ENCODE results near the gene GHRL. TPM values are rescaled to one million over a fixed set of nuclear protein-coding genes. Genes with fewer than 3 reads are reported as not detected.

GHRL gene
- total RNA-seq, 1 donor from 2014 or later = 0.35 TPM

DNA sequence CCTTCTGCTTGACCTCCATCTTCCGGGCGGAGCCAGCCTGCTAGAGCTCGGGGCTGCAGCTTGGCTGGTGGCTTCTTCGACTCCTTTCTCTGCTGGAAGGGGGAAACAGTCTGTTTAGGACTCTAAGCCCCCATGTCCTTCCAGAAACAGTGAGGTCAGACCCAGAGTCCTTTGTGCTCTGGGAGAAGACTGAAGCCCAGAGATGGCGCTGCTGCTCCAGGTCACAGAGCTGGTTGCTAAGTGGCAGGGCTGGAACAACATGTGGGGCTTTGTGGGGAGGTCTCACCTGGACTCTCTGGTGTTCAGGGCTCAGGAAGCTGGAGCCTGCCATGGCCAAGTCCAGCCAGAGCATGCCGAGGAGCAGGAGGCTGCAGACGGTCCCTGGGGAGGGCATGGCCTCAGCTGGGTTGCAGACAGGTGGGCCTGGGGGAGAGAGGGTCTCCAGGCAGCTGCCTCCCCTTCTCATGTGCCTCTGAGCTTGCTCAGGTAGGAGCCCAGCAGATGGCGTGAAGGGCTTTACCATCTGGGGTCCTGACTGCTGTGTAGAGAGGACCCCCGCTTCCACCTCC is 2.9 kb downstream of the GHRL start:
- DNase-seq (ENCODE audit: low read depth, low spot score) = no peak
- no peaks in the 10 kb centered on the region for H3K27me3 Mint-ChIP-seq (ENCODE audit: low read depth)
- no peaks in the 10 kb centered on the region for H3K36me3 Mint-ChIP-seq (ENCODE audit: low read depth)
- H3K9me3 Mint-ChIP-seq = no peaks in the 10 kb centered on the region
- H3K27ac Mint-ChIP-seq (ENCODE audit: unreplicated experiment) = peak overlapping the region; percentile 81
- no peak overlapping the region for H3K4me3 Mint-ChIP-seq
- no peaks in the 10 kb centered on the region for H3K4me1 Mint-ChIP-seq
- TF ChIP-seq, protein P1, sequence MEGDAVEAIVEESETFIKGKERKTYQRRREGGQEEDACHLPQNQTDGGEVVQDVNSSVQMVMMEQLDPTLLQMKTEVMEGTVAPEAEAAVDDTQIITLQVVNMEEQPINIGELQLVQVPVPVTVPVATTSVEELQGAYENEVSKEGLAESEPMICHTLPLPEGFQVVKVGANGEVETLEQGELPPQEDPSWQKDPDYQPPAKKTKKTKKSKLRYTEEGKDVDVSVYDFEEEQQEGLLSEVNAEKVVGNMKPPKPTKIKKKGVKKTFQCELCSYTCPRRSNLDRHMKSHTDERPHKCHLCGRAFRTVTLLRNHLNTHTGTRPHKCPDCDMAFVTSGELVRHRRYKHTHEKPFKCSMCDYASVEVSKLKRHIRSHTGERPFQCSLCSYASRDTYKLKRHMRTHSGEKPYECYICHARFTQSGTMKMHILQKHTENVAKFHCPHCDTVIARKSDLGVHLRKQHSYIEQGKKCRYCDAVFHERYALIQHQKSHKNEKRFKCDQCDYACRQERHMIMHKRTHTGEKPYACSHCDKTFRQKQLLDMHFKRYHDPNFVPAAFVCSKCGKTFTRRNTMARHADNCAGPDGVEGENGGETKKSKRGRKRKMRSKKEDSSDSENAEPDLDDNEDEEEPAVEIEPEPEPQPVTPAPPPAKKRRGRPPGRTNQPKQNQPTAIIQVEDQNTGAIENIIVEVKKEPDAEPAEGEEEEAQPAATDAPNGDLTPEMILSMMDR (conservative IDR thresholded peaks at IDR 0.05) = no peak

DNA sequence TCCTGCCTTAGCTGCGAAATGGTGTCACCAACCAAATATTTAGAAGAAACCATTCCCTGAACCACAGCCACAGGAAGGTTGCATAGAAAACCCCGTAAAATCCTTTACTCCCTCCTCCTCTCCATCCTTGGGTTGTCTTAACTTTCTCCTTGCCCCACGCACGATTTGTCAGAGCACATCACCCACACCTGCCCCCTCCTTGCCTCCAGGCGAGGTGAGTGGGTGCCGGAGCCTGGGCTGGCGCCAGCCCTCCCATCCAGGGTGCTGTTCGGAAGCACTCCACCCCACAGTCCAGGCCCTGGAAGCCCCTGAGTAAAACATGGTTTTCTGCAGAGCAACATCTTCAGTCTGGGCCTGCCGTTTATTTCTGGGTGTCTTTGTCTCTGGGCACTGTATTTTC is 3.7 kb downstream of the GHRL start:
- Mint-ChIP-seq H3K4me3 (no peak overlapping the region), H3K36me3 (ENCODE audit: low read depth) (no peaks in the 10 kb centered on the region), H3K27ac (ENCODE audit: unreplicated experiment) (no peak overlapping the region), H3K4me1 (no peaks in the 10 kb centered on the region), H3K9me3 (no peaks in the 10 kb centered on the region), H3K27me3 (ENCODE audit: low read depth) (no peaks in the 10 kb centered on the region)
- TF ChIP-seq, protein P1 (conservative IDR thresholded peaks at IDR 0.05) = no peak
- no peak for DNase-seq (ENCODE audit: low read depth, low spot score)

DNA sequence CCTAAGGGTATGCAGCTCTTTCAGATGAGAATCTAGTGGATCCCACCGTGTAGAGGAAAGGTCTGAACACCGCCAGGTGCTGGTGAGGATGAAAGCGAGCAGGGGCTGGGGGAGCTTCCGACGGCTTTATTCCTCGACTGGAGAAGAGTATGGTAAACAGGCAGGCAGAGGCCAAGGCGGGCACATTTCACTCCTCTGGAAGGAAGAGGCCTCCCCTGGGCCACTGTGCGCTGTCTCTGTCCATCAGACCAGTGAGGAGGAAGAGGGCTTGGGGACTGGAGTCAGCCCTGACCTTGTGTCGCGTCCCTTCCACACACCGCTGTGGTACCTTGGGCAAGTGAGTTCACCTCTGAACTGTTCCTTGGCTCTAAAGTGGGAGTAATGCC is 4.2 kb downstream of the GHRL start:
- Mint-ChIP-seq H3K9me3 (no peaks in the 10 kb centered on the region), H3K27me3 (ENCODE audit: low read depth) (no peaks in the 10 kb centered on the region), H3K4me1 (no peaks in the 10 kb centered on the region), H3K27ac (ENCODE audit: unreplicated experiment) (no peak overlapping the region), H3K4me3 (no peak overlapping the region), H3K36me3 (ENCODE audit: low read depth) (no peaks in the 10 kb centered on the region)
- DNase-seq (ENCODE audit: low read depth, low spot score) = no peak
- TF ChIP-seq, protein P1 (conservative IDR thresholded peaks at IDR 0.05) = no peak

DNA sequence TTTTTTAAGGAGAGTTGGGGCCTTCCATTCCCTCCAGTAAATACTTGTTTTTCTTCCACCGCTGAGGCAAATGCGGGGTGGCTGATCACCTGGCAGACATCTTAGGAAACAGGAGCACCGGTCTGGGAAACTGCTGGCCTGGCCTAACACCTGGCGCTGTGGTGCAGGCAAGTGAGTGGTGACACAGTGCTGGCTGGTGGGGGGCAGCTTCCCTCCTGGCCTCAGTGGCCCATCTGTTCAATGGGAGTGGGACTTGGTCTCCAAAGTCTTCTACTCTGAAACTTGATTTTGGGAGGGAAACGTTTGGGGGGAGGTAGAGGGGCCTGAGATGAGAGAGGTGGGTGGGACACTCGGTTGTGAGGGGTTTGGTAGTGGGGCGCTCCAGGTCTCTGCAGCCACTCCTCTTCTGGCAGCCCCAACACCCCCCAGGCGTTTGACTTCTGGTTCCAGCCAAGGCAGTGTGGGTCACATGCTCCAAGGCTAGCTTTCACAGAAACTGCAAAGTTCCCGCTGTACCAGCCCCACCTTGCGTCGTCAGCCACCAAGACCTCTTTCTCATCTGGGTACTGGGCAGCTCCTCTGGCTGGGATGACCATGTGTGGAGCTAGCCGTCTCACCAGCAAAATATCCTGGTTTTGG is 4.7 kb downstream of the GHRL start:
- H3K9me3 Mint-ChIP-seq = no peaks in the 10 kb centered on the region

DNA sequence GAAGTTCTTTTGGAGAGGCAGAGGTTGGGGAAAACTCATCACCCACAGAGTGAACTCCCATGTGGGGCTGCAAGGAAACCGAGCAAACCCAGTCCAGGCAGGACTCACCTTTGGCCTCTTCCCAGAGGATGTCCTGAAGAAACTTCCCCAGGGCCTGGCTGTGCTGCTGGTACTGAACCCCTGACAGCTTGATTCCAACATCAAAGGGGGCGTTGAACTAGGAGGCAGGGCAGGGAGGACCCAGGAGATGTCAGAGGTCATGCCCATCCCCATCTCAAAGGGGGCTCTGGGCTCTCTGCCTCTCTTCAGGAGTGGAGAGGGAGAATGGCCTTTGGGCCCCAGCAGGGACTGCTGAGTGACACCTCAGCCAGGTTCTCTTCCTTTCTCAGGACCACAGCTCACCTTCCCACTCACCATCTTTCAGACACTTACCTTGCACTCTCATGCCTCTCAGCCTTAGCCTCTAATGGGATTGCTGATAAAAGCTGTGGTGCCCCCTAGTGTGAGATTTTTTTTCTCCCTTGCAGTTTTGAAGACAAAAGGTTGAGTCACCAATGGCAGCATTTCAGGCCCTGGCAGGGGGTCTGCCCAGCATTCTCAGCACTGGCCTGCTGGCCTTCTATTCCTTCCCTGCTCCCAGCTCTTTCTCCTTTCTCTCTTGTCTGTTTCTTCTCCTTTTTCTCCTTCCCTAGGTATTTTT is 6.0 kb downstream of the GHRL start:
- no peaks in the 10 kb centered on the region for H3K9me3 Mint-ChIP-seq
- DNase-seq (ENCODE audit: low read depth, low spot score) = no peak

More for the DNA sequence above, 4.7 kb downstream of the GHRL start:
- TF ChIP-seq, protein P1 (conservative IDR thresholded peaks at IDR 0.05) = no peak
- Mint-ChIP-seq H3K36me3 (ENCODE audit: low read depth) (no peaks in the 10 kb centered on the region), H3K27ac (ENCODE audit: unreplicated experiment) (no peak overlapping the region), H3K4me1 (no peaks in the 10 kb centered on the region), H3K4me3 (no peak overlapping the region), H3K27me3 (ENCODE audit: low read depth) (no peaks in the 10 kb centered on the region)
- no peak for DNase-seq (ENCODE audit: low read depth, low spot score)

More for the DNA sequence above, 6.0 kb downstream of the GHRL start:
- Mint-ChIP-seq H3K4me1 (no peaks in the 10 kb centered on the region), H3K36me3 (ENCODE audit: low read depth) (no peaks in the 10 kb centered on the region), H3K27ac (ENCODE audit: unreplicated experiment) (no peak overlapping the region), H3K27me3 (ENCODE audit: low read depth) (no peaks in the 10 kb centered on the region), H3K4me3 (no peak overlapping the region)
- TF ChIP-seq, protein P1 (conservative IDR thresholded peaks at IDR 0.05) = no peak
